NT2/D1 (cell line): Measurements from ENCODE around the gene LRIT1.

Experiments used
- DNase-seq: peaks from one replicate; pipeline ENCODE4 v3.0.0-alpha.2; 2011; ENCODE audit warnings: low read depth, low spot score
- H3K27me3 ChIP-seq: 2 replicates; pipeline ENCODE4 v1.6.0; 2011; ENCODE audit warnings: mild to moderate bottlenecking; ENCODE audit not compliant: insufficient read length, insufficient read depth
- H3K36me3 ChIP-seq: 2 replicates; pipeline ENCODE4 v1.6.1; 2011; ENCODE audit warnings: mild to moderate bottlenecking, low read length, mixed read lengths; ENCODE audit not compliant: insufficient read depth, insufficient read length
- H3K4me1 ChIP-seq: 2 replicates; pipeline ENCODE4 v1.5.1; 2011; ENCODE audit not compliant: insufficient read depth, insufficient read length
- H3K4me3 ChIP-seq: 2 replicates; pipeline ENCODE4 v1.5.1; 2011; ENCODE audit warnings: low read depth; ENCODE audit not compliant: insufficient read length
- H3K9ac ChIP-seq: 2 replicates; pipeline ENCODE4 v1.6.0; 2011; ENCODE audit warnings: low read depth; ENCODE audit not compliant: insufficient read length
- H3K9me3 ChIP-seq: 2 replicates; pipeline ENCODE4 v1.5.1; 2011; ENCODE audit warnings: mild to moderate bottlenecking, low read length; ENCODE audit not compliant: insufficient read depth
- SUZ12 ChIP-seq: IDR thresholded peaks from 2 replicates; pipeline ENCODE4 v1.6.1; 2011; ENCODE audit not compliant: insufficient read length, insufficient read depth; ENCODE audit errors: extremely low read depth
- YY1 ChIP-seq: IDR thresholded peaks from 2 replicates; pipeline ENCODE4 v1.6.1; 2011; ENCODE audit not compliant: insufficient read length, insufficient read depth
- ZNF274 ChIP-seq: IDR thresholded peaks from 2 replicates; pipeline ENCODE4 v1.6.1; 2011; ENCODE audit warnings: mild to moderate bottlenecking, low read depth, low read length

The LRIT1 gene

DNA sequence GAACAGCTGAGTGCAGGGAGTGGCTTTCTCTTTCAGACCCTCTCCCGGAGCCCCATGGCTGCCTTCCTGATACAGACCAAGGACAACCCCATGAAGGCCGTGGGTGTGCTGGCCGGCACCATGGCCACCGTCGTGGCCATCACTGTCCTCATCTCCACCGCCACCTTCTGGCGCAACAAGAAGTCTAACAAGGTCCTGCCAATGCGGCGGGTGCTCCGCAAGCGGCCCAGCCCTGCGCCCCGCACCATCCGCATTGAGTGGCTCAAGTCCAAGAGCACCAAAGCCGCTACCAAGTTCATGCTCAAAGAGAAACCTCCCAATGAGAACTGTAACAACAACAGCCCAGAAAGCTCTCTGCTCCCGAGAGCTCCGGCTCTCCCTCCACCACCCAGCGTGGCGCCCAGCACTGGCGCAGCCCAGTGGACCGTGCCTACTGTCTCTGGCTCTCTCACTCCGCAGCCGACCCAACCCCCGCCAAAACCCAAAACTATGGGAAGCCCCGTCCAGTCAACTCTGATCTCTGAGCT, 27.2 kb downstream of the LRIT1 start:
- no peak overlapping the region for H3K9ac ChIP-seq
- no peak overlapping the region for H3K4me3 ChIP-seq
- no peaks in the 10 kb centered on the region for H3K4me1 ChIP-seq
- no peaks in the 10 kb centered on the region for H3K36me3 ChIP-seq
- DNase-seq: no peak
- TF ChIP-seq YY1: no peak
- TF ChIP-seq ZNF274: no peak
- TF ChIP-seq SUZ12: no peak
- no peaks in the 10 kb centered on the region for H3K9me3 ChIP-seq
- H3K27me3 ChIP-seq: no peaks in the 10 kb centered on the region

DNA sequence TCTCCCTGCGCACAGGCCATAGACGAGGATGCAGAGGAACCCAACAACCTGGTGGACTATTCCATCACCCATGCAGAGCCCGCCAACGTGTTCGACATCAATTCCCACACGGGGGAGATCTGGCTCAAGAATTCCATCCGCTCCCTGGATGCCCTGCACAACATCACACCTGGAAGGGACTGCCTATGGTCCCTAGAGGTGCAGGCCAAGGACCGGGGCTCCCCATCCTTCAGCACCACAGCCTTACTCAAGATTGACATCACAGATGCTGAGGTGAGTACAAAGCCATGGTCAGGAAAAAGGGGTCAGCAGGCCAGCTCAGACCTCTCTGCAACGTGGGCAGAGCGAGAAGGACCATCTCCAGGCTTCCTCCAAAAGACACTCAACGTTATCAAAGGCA, 28.3 kb downstream of the LRIT1 start:
- TF ChIP-seq SUZ12 (no peak), YY1 (no peak), ZNF274 (no peak)
- no peak for DNase-seq
- H3K4me1 ChIP-seq: no peaks in the 10 kb centered on the region
- H3K9me3 ChIP-seq: no peaks in the 10 kb centered on the region
- no peak overlapping the region for H3K4me3 ChIP-seq
- H3K36me3 ChIP-seq: no peaks in the 10 kb centered on the region
- H3K9ac ChIP-seq: no peak overlapping the region
- no peaks in the 10 kb centered on the region for H3K27me3 ChIP-seq

DNA sequence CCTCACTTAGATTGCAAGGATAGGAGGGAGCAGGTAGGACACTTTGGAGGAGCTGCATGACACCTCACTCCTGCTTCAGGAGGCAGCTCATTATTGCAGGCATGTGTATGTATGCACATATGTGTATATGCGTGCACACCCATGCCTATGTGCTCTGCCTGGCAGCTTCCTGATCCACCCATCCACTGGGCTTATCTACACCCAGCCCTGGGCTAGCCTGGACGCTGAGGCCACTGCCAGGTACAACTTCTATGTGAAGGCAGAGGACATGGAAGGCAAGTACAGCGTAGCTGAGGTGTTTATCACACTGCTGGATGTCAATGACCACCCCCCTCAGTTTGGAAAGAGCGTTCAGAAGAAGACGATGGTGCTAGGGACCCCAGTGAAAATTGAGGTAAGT, 29.3 kb downstream of the LRIT1 start:
- H3K9me3 ChIP-seq: no peaks in the 10 kb centered on the region
- H3K36me3 ChIP-seq: no peaks in the 10 kb centered on the region
- no peaks in the 10 kb centered on the region for H3K4me1 ChIP-seq
- TF ChIP-seq YY1: no peak
- TF ChIP-seq SUZ12: no peak
- TF ChIP-seq ZNF274: no peak
- H3K27me3 ChIP-seq: no peaks in the 10 kb centered on the region
- H3K4me3 ChIP-seq: no peak overlapping the region
- no peak for DNase-seq
- no peak overlapping the region for H3K9ac ChIP-seq

DNA sequence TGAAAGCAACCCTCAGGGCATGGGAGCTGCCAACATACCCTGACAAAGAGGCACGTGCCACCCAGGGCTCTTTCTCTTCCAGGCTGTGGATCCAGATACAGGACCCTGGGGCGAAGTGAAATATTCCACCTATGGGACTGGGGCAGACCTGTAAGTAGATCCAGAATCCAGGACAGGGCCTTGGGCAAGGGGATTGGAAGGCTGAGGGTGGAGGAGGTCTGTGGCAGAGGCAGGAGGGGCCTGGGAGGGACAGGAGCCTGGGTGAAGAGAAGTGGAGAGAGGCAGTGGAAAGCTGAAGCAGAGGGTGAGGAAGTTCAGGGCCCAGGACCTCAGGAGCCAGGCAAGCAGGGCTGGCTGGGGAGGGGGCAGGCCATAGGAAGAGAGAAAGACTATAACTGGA, 29.8 kb downstream of the LRIT1 start:
- Histone ChIP-seq H3K9me3 (no peaks in the 10 kb centered on the region), H3K4me1 (no peaks in the 10 kb centered on the region), H3K36me3 (no peaks in the 10 kb centered on the region), H3K4me3 (no peak overlapping the region), H3K9ac (no peak overlapping the region), H3K27me3 (no peaks in the 10 kb centered on the region)
- no peak for DNase-seq
- TF ChIP-seq YY1 (no peak), SUZ12 (no peak), ZNF274 (no peak)

DNA sequence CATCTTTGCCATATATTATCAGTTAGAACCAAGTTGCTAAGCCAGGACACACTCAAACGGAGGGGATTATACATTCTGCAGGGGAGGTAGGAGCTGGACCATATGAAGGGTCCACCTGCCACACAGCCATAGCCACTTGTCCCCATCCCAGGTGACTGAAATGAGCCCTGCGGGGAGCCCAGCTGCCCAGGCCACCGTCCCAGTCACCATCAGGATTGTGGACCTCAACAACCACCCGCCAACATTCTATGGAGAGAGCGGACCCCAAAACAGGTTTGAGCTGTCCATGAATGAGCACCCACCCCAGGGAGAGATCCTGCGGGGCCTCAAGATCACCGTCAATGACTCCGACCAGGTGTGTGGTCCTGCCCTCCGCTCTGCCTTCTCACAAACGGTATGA, 33.3 kb downstream of the LRIT1 start:
- TF ChIP-seq ZNF274 (no peak), YY1 (no peak), SUZ12 (no peak)

DNA sequence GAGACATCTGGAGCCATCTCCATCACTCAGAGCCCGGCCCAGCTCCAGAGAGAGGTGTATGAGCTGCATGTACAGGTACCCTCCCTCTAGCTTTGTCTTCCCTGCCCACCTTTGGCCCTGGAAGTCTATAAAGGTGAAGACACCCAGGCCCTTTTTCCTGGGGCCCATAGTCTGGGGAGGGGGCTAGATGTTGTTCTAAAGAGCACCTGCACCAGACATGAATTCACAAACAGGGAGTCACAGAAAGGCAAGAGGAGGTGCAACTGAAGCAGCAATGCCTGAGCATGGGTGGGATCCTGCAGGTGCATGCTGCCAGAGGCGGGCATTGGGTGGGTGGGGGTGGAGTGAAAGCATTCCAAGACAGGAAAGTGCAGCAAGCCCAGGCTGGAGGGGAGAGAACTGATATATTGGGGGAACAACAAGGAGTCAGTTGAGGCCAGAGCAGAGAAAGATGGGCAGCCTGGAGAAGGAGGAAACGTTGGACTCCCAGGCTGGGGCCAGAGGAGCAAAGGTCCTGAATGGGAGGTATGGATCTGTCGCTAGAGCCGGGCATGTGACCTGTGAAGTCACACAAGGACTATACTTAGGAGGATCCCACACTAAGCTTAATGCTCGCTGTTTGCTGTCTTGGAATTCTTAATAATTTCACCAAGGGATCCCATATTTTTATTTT, 35.4 kb downstream of the LRIT1 start:
- Histone ChIP-seq H3K9ac (no peak overlapping the region), H3K9me3 (no peaks in the 10 kb centered on the region), H3K4me3 (no peak overlapping the region), H3K4me1 (no peaks in the 10 kb centered on the region), H3K27me3 (no peaks in the 10 kb centered on the region), H3K36me3 (no peaks in the 10 kb centered on the region)
- TF ChIP-seq YY1 (no peak), ZNF274 (no peak), SUZ12 (no peak)
- no peak for DNase-seq

More for the DNA sequence above, 33.3 kb downstream of the LRIT1 start:
- Histone ChIP-seq H3K9me3 (no peaks in the 10 kb centered on the region), H3K36me3 (no peaks in the 10 kb centered on the region), H3K4me3 (no peak overlapping the region), H3K27me3 (no peaks in the 10 kb centered on the region), H3K9ac (no peak overlapping the region), H3K4me1 (no peaks in the 10 kb centered on the region)
- DNase-seq: no peak

DNA sequence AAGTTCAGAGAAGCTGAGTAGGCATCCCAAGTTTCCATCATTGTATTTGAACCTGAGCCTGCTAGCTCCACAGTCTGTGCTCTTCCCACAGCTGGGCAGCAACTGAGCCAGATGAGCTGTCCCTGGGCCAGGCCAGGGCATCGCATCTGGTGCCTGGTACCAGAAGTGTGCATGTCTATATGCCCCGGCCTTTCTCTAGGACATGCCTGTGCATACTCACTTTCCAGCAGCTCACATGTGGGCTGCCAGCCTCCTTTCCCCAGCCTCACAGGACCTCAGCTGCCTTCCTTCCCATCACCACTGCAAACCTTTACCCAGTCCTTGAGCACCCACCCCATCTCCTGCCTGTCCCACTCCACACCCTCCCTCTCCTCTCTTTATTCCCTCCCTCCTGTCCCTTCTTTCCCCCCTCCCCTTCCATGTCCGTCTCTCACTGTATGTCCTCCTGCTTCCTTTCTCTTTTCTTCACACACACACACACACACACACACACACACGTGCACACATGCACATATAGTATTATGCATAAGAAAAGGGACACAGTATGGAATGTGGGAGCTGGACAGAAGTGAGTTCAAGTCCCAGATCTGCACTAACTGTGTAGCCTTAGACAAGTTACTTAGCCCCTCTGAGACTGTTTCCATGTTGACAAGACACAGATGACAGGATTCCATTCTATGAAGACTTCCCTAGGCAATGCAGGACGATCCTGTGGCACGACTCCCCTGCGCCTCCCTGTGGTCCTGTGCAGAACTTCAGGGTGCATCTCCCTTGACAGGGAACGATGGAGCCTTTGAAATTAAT, 36.1 kb downstream of the LRIT1 start:
- peak; percentile 38 for DNase-seq
- TF ChIP-seq YY1 (no peak), SUZ12 (no peak), ZNF274 (no peak)
- no peaks in the 10 kb centered on the region for H3K9me3 ChIP-seq
- H3K27me3 ChIP-seq: no peaks in the 10 kb centered on the region
- H3K4me1 ChIP-seq: no peaks in the 10 kb centered on the region
- H3K4me3 ChIP-seq: no peak overlapping the region
- H3K9ac ChIP-seq: no peak overlapping the region
- H3K36me3 ChIP-seq: no peaks in the 10 kb centered on the region
